Heart left ventricle (tissue), 13 donors: ENCODE results near the gene FAM120C.

Source experiments
- CTCF ChIP-seq, 12 donors: fragments of 200-600 bp; sonication (generic) in 4 of 12; IDR thresholded peaks; one replicate each; pipeline versions ENCODE4 v1.5.0 to v1.8.0; 2018 to 2022; ENCODE audit warnings: antibody characterized with exemption in 12 of 12, mild to moderate bottlenecking in 5 of 12
- POLR2A ChIP-seq, 2 donors: fragments of 450-650 bp; IDR thresholded peaks; one replicate each; pipeline ENCODE4 v1.6.1; 2017; ENCODE audit warnings: antibody characterized with exemption in 2 of 2, mild to moderate bottlenecking in 2 of 2, moderate library complexity in 2 of 2
- donor health status: ischemic (EF 13 %, LVEDD 7.1; RV severe dilation, severe dysfunction).
- donor health status: DM: no; HTN: yes; CAD: no.
- donor health status: DM: no; HTN: no; CAD: no.
- donor health status: ischemic (EF 25% LVEDD 6.9; RV normal size, moderate dysfunction).
- donor health status: ischemic (EF 25% LVEDD 5.7; RV mildly dilated, moderate dysfunction).
- donor health status: ischemic (EF 35%, LVEDD 5.7; RV mildly dilated, moderate dysfunction).
- donor health status: nonischemic (EF 11% LVEDD 7.7; RV severe dilation, severe dysfunction).
- donor health status: DM: yes; HTN: yes; CAD: no.
- donor health status: PGD.
- donor health status: ischemic (EF 29% LVEDD 5.4; RV normal size, mild dysfunction).
- donor health status: nonischemic (EF 23%, LVEDD 6.1; RV moderate dilation, normal function).

- TF ChIP-seq CTCF (IDR thresholded peaks at IDR 0.05) (no peak), POLR2A (IDR thresholded peaks at IDR 0.05) (no peak)
Measured at GRCh38 chrX:54043056-54043455, 140.0 kb downstream of the FAM120C start.
